Uterus (tissue), 4 donors: ENCODE data around the gene SNRNP25. TPM values are rescaled to one million over a fixed set of nuclear protein-coding genes. Genes with fewer than 3 reads are reported as not detected.

Experiments
- DNase-seq, 2 donors: peaks; one replicate each; pipeline ENCODE4 v3.0.0-alpha.2; 2019 to 2020
- H3K27ac ChIP-seq, 2 donors: fragments of 200-600 bp; sonication (generic); 1 replicate in 1 of 2; 2 replicates in 1 of 2; pipeline ENCODE4 v1.5.1; 2016 to 2018
- H3K27me3 ChIP-seq, 2 donors: fragments of 200-600 bp; sonication (generic); one replicate each; pipeline ENCODE4 v1.5.1; 2018 to 2019; ENCODE audit warnings: control low read depth in 1 of 2
- H3K36me3 ChIP-seq, 2 donors: fragments of 200-600 bp; sonication (generic); one replicate each; pipeline ENCODE4 v1.5.1; 2019; ENCODE audit warnings: control low read depth in 1 of 2
- H3K4me1 ChIP-seq, 2 donors: fragments of 200-600 bp; sonication (generic); one replicate each; pipeline ENCODE4 v1.5.1; 2018 to 2019; ENCODE audit warnings: control low read depth in 1 of 2
- H3K4me3 ChIP-seq, 2 donors: fragments of 200-600 bp; sonication (generic); 1 replicate in 1 of 2; 2 replicates in 1 of 2; pipeline ENCODE4 v1.5.1; 2018 to 2019; ENCODE audit warnings: mild to moderate bottlenecking in 1 of 2
- H3K9me3 ChIP-seq, 2 donors: fragments of 200-600 bp; sonication (generic); one replicate each; pipeline ENCODE4 v1.5.1; 2019; ENCODE audit warnings: control low read depth in 1 of 2
- CTCF ChIP-seq, 4 experiments: fragments of 200-600 bp in 2 of 4; fragments of 450-650 bp in 2 of 4; sonication (generic) in 2 of 4; IDR thresholded peaks; one replicate each; pipeline ENCODE4 v1.5.1; 2016 to 2019; ENCODE audit warnings: antibody characterized with exemption in 4 of 4, mild to moderate bottlenecking in 2 of 4, moderate library complexity in 1 of 4
- POLR2A ChIP-seq, 2 donors: fragments of 450-650 bp; IDR thresholded peaks; one replicate each; pipeline ENCODE4 v1.6.1; 2016; ENCODE audit warnings: antibody characterized with exemption in 2 of 2, mild to moderate bottlenecking in 1 of 2, moderate library complexity in 1 of 2
- intact Hi-C: fragments of 100-400 bp; cut with DNase I; formaldehyde crosslinking; loops from one replicate; pipeline ENCODE4 v1.15.1; 2023; ENCODE audit warnings: low total_unique reads
- total RNA-seq, 4 donors: library from RNA; depleted of rRNA in 3 of 4; stranded (reverse); fragments of >200 nt in 3 of 4; gene quantifications; one replicate each; pipeline versions ENCODE4 v1.1.0 to v1.2.4, GENCODE V29; 2014 to 2023
- donor health status: DM: yes; HTN: yes; CAD: no.

SNRNP25 gene
- total RNA-seq, 4 donors from 2014 or later = 8.0 to 38.4 (median 21.6) TPM

- Histone ChIP-seq H3K27ac (no peak overlapping the region), H3K36me3 (no peaks in the 10 kb centered on the region), H3K27me3 (no peaks in the 10 kb centered on the region), H3K9me3 (no peaks in the 10 kb centered on the region), H3K4me3 (no peak overlapping the region), H3K4me1 (peaks cover 0 to 25% of the 10 kb centered on the region in 2 donors)
- DNase-seq = no peak
- intact Hi-C loops = no loop called here
- no peak for TF ChIP-seq CTCF (IDR thresholded peaks at IDR 0.05)
- TF ChIP-seq POLR2A (IDR thresholded peaks at IDR 0.05) = no peak
These were observed 13.7 kb downstream of the SNRNP25 start for GRCh38 chr16:67183-67791.

GRCh38 chr16:67884-68789 lies 14.5 kb downstream of the SNRNP25 start:
- no peak overlapping the region for H3K27ac ChIP-seq
- H3K4me1 ChIP-seq = peaks cover 0 to 30% of the 10 kb centered on the region in 2 donors
- TF ChIP-seq POLR2A (IDR thresholded peaks at IDR 0.05) (no peak), CTCF (IDR thresholded peaks at IDR 0.05) (no peak)
- no peak overlapping the region for H3K4me3 ChIP-seq
- no peaks in the 10 kb centered on the region for H3K36me3 ChIP-seq
- H3K27me3 ChIP-seq = no peaks in the 10 kb centered on the region
- no peak for DNase-seq
- intact Hi-C loops = no loop called here
- H3K9me3 ChIP-seq = no peaks in the 10 kb centered on the region

GRCh38 chr16:69181-69580 lies 15.6 kb downstream of the SNRNP25 start:
- H3K27me3 ChIP-seq = no peaks in the 10 kb centered on the region
- H3K4me1 ChIP-seq = peaks cover 0 to 30% of the 10 kb centered on the region in 2 donors
- no peaks in the 10 kb centered on the region for H3K36me3 ChIP-seq
- intact Hi-C loops = no loop called here
- TF ChIP-seq POLR2A (IDR thresholded peaks at IDR 0.05) = no peak
- TF ChIP-seq CTCF (IDR thresholded peaks at IDR 0.05) = no peak
- DNase-seq = no peak
- no peak overlapping the region for H3K4me3 ChIP-seq
- no peak overlapping the region for H3K27ac ChIP-seq
- no peaks in the 10 kb centered on the region for H3K9me3 ChIP-seq

GRCh38 chr16:71210-71539 lies 17.5 kb downstream of the SNRNP25 start:
- H3K27ac ChIP-seq = peak overlapping the region; percentile 93

More at GRCh38 chr16:71210-71539, 17.5 kb downstream of the SNRNP25 start:
- Histone ChIP-seq H3K36me3 (no peaks in the 10 kb centered on the region), H3K9me3 (no peaks in the 10 kb centered on the region), H3K27me3 (no peaks in the 10 kb centered on the region), H3K4me3 (peak overlapping the region; percentile 75 to 87), H3K4me1 (peaks cover 0 to 42% of the 10 kb centered on the region in 2 donors)
- intact Hi-C loops = no loop called here
- DNase-seq = no peak
- TF ChIP-seq POLR2A (IDR thresholded peaks at IDR 0.05) = no peak
- TF ChIP-seq CTCF (IDR thresholded peaks at IDR 0.05) = no peak
